PC-9 (cell line): ENCODE measurements around the gene LAMC1. TPM values are rescaled to one million over a fixed set of nuclear protein-coding genes. Genes with fewer than 3 reads are reported as not detected.

ENCODE experiments used
- BruUV-seq: library from RNA; stranded (reverse); fragments of 400-500 nt; replicated peaks from 2 replicates; lab custom pipeline; 2021; lab: Mats Ljungman, UMichigan
- CTCF ChIA-PET: fragments of 300-600 bp; sonication (Branson Sonifier 250); formaldehyde crosslinking; loops from one replicate; lab custom pipeline; 2022; ENCODE audit warnings: antibody characterized with exemption; lab: Charles Lee
- POLR2A ChIA-PET: fragments of 300-600 bp; sonication (Branson Sonifier 250); formaldehyde crosslinking; loops from one replicate; lab custom pipeline; 2022; ENCODE audit warnings: antibody characterized with exemption; ENCODE audit not compliant: unreplicated experiment; lab: Charles Lee
- DNase-seq, 2 experiments: peaks; one replicate each; pipeline versions ENCODE4 v3.0.0 to v3.0.0-alpha.2; 2015 to 2022; ENCODE audit warnings: mixed read lengths in 1 of 2
- H2AFZ ChIP-seq: fragments of 200-600 bp; sonication (generic); 2 replicates; pipeline ENCODE4 v1.8.1; 2017; ENCODE audit warnings: antibody characterized with exemption
- H3F3A ChIP-seq: fragments of 200-600 bp; sonication (generic); 2 replicates; pipeline ENCODE4 v1.8.1; 2017; ENCODE audit warnings: antibody characterized with exemption, mild to moderate bottlenecking, low read depth; ENCODE audit not compliant: insufficient read depth
- H3K27ac ChIP-seq: fragments of 200-600 bp; sonication (generic); 2 replicates; pipeline ENCODE4 v1.6.1; 2016; ENCODE audit warnings: mixed run types
- H3K27me3 ChIP-seq: fragments of 200-600 bp; sonication (generic); 2 replicates; pipeline ENCODE4 v1.6.1; 2016; ENCODE audit warnings: low read depth, mixed run types; ENCODE audit not compliant: insufficient read depth
- H3K36me3 ChIP-seq: fragments of 200-600 bp; sonication (generic); 2 replicates; pipeline ENCODE4 v1.6.1; 2016; ENCODE audit warnings: low read depth, mixed run types
- H3K4me1 ChIP-seq: fragments of 200-600 bp; sonication (generic); replicated peaks from 2 replicates; pipeline ENCODE4 v1.6.1; 2016; ENCODE audit warnings: mixed run types; ENCODE audit not compliant: insufficient read depth
- H3K4me2 ChIP-seq: fragments of 200-600 bp; sonication (generic); 2 replicates; pipeline ENCODE4 v1.6.1; 2017; ENCODE audit warnings: mixed run types
- H3K4me3 ChIP-seq: fragments of 200-600 bp; sonication (generic); 2 replicates; pipeline ENCODE4 v1.6.1; 2016; ENCODE audit warnings: mixed run types
- H3K79me2 ChIP-seq: fragments of 200-600 bp; sonication (generic); 2 replicates; pipeline ENCODE4 v1.6.1; 2017; ENCODE audit warnings: low read depth, mixed run types
- H3K9me2 ChIP-seq: fragments of 200-600 bp; sonication (generic); 2 replicates; pipeline ENCODE4 v1.8.1; 2017; ENCODE audit warnings: mild to moderate bottlenecking; ENCODE audit not compliant: insufficient read depth
- H3K9me3 ChIP-seq: fragments of 200-600 bp; sonication (generic); 2 replicates; pipeline ENCODE4 v1.8.1; 2016; ENCODE audit warnings: low read depth; ENCODE audit not compliant: insufficient read depth
- H4K20me1 ChIP-seq: fragments of 200-600 bp; sonication (generic); 2 replicates; pipeline ENCODE4 v1.8.1; 2017; ENCODE audit not compliant: insufficient read depth
- CTCF ChIP-seq: fragments of 200-600 bp; sonication (generic); conservative IDR thresholded peaks from 2 replicates; pipeline ENCODE4 v1.6.1; 2017; ENCODE audit warnings: mixed run types, antibody characterized with exemption, mild to moderate bottlenecking, moderate library complexity
- EZH2 ChIP-seq: fragments of 200-600 bp; sonication (generic); IDR thresholded peaks from 2 replicates; pipeline ENCODE4 v1.8.0; 2017; ENCODE audit warnings: antibody characterized with exemption, low read depth
- intact Hi-C: fragments of 100-400 bp; cut with micrococcal nuclease; formaldehyde crosslinking; loops from one replicate; pipeline ENCODE4 v1.10.0; 2022; ENCODE audit not compliant: unreplicated experiment
- total RNA-seq: library from RNA; stranded (reverse); gene quantifications from 2 replicates; pipeline ENCODE4 v1.2.3, GENCODE V29; 2021

Gene LAMC1
- total RNA-seq, 1 experiment from 2014 or later: 95.5 TPM

GRCh38 chr1:183052861-183053260 lies 29.6 kb downstream of the LAMC1 start:
- Histone ChIP-seq H3K36me3 (no peaks in the 10 kb centered on the region), H2AFZ (no peak overlapping the region), H3K4me3 (no peak overlapping the region), H3K79me2 (peaks cover 89% of the 10 kb centered on the region), H3K4me2 (no peak overlapping the region), H3K4me1 (no peaks in the 10 kb centered on the region), H3F3A (peaks cover 35% of the 10 kb centered on the region; the same call in 1 of the 2 replicates), H4K20me1 (no peaks in the 10 kb centered on the region; the same call in 1 of the 2 replicates), H3K9me2 (no peaks in the 10 kb centered on the region), H3K9me3 (no peaks in the 10 kb centered on the region), H3K27ac (no peak overlapping the region), H3K27me3 (no peaks in the 10 kb centered on the region)
- BruUV-seq: no TSS peak
- POLR2A ChIA-PET: no interaction called here
- intact Hi-C loops: no loop called here
- TF ChIP-seq CTCF (no peak), EZH2 (no peak)
- CTCF ChIA-PET: no interaction called here
- no peak for DNase-seq

GRCh38 chr1:183058851-183059502 lies 35.8 kb downstream of the LAMC1 start:
- no peaks in the 10 kb centered on the region for H3K9me2 ChIP-seq
- no peak overlapping the region for H3K4me3 ChIP-seq
- ChIA-PET CTCF (no interaction called here), POLR2A (no interaction called here)
- H2AFZ ChIP-seq: no peak overlapping the region
- peaks cover 8% of the 10 kb centered on the region; the same call in 1 of the 2 replicates for H4K20me1 ChIP-seq
- no peak overlapping the region for H3K4me2 ChIP-seq
- H3K4me1 ChIP-seq: peaks cover 50% of the 10 kb centered on the region
- H3K27ac ChIP-seq: no peak overlapping the region
- H3K9me3 ChIP-seq: no peaks in the 10 kb centered on the region
- TF ChIP-seq EZH2: no peak
- TF ChIP-seq CTCF: no peak
- BruUV-seq: no TSS peak
- DNase-seq: no peak
- H3F3A ChIP-seq: peaks cover 57% of the 10 kb centered on the region
- no peaks in the 10 kb centered on the region for H3K36me3 ChIP-seq
- peaks cover 91% of the 10 kb centered on the region for H3K79me2 ChIP-seq
- intact Hi-C loops: no loop called here
- no peaks in the 10 kb centered on the region for H3K27me3 ChIP-seq

- no TSS peak for BruUV-seq
- Histone ChIP-seq H3K9me3 (no peaks in the 10 kb centered on the region), H3K4me3 (no peak overlapping the region), H3F3A (peaks cover 42% of the 10 kb centered on the region), H3K4me2 (peak overlapping the region; percentile 53; the same call in 1 of the 2 replicates), H3K79me2 (peaks cover 90% of the 10 kb centered on the region), H3K36me3 (no peaks in the 10 kb centered on the region), H4K20me1 (peaks cover 8% of the 10 kb centered on the region; the same call in 1 of the 2 replicates), H3K9me2 (no peaks in the 10 kb centered on the region), H3K27ac (no peak overlapping the region), H2AFZ (no peak overlapping the region), H3K27me3 (no peaks in the 10 kb centered on the region), H3K4me1 (peaks cover 50% of the 10 kb centered on the region)
- intact Hi-C loops: loop anchor here (2.0 kb wide), 1 partner anchor 36 kb away; no protein-coding TSS in a partner anchor
- POLR2A ChIA-PET: no interaction called here
- CTCF ChIA-PET: no interaction called here
- TF ChIP-seq CTCF: no peak
- no peak for TF ChIP-seq EZH2
- no peak for DNase-seq
Measured at GRCh38 chr1:183061194-183061593, 38.0 kb downstream of the LAMC1 start.
